GM19240 (cell line): Measurements from ENCODE around the gene SPAG17.
"Not testable (repeated sequence)": the region's sequence is repeated elsewhere in the genome, so short reads cannot be mapped to it uniquely, and the experiment has no call there.

Experiments used
- DNase-seq: peaks from one replicate; pipeline ENCODE4 v3.0.0; 2011; ENCODE audit warnings: low spot score; ENCODE audit not compliant: insufficient read length

Gene SPAG17

DNA sequence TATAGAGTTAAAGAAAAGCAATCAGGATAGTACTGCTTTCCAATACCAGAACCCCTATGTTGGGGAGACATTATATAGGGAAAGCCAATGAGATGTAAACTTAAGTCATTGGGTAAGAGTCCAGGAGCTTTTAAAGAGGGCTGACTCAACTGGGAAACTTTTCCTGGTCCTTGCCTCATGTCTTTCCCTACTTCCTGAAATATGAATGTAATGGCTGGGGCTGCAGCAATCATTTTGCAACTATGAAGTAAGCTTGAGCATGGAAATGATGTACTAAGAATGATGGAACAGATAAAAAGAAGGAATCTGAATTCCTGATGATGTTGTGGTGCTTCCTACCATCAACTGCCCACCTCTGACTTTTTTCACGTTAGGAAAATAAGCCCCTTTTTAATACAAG is 199.8 kb downstream of the SPAG17 start:
- no peak for DNase-seq

DNA sequence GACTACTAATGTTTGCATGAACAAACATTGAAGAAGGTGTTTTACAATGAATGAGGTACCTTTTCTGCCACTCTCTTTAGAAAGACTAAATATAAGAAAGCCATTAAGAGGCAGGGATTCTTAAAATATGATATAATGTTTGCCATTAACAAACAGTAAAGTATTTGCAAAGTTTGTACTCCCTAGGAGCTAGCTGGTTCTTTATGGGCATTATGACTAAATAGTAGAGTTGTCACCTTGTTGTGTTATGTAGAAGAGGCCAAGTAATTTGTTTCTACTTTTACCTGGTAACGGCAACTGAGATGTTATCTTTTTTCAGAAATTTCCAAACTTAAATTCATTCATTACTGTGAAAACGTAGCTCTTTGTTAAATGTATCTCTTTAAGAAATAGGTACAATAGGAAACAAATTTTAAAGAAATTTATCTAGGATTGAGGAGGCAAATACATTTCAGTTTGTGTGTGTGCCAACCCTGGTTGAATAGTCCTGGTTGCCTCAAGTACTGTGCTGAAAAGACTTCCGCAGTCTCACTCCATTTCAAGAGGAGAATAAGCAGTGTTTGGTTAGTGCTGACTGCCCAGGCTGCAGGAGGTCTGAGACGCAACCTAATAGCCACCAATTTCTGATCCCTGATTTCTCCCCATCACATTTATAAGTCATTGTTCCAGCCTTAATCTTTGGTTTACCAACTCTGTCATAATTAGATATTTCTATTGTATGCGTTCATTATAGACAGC is 203.4 kb downstream of the SPAG17 start:
- DNase-seq = no peak

DNA sequence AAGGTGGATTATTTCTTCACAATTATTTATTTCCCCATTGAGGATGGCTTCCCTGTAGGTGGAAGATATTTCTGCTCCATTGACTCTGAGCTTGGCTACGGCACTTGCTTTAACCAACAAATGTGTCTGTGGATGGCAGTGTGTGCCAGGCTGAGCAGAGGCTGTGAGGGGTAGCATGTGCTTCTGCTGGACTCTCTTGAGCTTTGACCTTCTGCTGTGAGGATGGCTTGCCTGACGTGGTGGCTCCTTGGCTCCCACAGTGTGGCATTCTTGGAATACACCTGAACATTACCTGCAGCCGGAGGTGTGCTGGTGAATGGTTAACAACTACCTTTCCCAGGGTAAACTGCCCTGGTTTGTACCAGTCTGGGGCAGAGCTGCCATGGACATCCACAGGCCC is 208.6 kb downstream of the SPAG17 start:
- no peak for DNase-seq

DNA sequence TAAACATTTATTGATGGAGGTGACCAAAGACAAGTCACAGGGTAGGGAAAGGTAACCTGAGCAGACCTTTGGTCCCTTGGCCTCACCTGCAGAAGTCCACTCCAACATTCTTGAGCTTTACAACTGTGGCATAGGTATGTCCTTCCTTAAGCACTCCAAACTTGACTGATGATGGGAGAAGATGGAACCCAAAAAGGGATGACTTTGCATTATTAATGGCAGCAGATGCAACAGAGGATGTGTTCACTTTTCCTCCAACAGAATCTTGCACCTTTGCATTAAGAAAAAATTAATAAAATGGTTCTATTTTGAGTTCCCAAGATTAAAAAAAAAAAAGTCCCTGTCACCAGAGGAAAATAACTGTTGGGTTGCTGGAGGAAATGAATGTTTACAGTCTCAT is 213.3 kb downstream of the SPAG17 start:
- no peak for DNase-seq

DNA sequence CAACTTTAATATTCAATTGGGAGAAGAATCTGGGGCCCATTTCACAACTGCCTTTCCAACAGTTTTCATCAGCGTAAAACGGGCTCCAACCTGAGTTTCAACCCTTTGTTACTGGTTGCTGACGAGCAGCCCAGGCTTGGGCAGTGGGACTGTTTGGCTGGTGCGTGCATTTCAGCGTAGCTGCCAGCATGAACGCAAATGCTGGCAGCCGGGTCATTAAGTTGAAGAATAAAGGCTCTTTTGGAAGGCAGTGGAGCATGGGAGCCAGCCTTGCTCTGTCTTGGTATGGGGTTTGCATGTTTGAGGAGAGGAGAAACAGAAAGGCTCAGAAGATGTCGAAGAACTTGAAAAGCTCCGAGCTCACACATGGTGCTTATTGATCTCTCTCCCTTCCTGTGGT is 214.8 kb downstream of the SPAG17 start:
- no peak for DNase-seq

DNA sequence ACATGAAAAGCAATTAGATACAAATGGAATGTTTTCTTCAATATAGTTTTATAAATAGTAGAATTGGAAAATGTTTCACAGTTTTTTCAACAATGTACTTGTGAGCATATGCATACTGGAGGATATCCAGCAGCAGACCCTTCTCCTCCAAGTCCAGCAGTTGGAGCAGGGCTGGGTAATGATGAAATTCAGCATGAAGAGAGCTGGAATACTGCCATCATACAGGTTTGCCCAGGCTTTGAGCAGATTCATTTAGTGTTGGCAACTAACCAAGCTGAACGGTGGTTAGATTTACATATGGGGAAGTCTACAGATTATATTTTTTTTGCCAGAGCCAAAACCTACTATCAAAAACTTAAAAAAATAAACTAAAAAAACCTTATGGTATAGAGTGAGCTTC is 217.1 kb downstream of the SPAG17 start:
- DNase-seq = no peak

DNA sequence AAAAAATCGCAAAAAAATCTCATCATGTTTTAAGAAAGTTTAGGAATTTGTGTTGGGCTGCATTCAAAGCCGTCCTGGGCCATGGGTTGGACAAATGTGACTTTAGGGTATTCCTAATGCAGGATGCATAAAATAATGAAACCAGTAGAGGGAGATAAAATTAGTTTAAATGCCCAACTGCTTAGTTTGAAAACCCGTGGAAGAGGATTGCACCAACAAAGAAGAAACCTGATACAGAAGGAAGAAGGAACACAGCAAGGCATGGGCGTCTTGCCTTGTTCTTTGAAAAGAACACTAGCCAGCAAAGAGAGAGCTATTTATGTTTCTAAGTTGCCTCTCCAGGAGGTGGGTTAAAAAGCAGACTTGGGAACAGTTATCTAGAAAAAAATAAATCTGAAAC is 217.6 kb downstream of the SPAG17 start:
- no peak for DNase-seq

DNA sequence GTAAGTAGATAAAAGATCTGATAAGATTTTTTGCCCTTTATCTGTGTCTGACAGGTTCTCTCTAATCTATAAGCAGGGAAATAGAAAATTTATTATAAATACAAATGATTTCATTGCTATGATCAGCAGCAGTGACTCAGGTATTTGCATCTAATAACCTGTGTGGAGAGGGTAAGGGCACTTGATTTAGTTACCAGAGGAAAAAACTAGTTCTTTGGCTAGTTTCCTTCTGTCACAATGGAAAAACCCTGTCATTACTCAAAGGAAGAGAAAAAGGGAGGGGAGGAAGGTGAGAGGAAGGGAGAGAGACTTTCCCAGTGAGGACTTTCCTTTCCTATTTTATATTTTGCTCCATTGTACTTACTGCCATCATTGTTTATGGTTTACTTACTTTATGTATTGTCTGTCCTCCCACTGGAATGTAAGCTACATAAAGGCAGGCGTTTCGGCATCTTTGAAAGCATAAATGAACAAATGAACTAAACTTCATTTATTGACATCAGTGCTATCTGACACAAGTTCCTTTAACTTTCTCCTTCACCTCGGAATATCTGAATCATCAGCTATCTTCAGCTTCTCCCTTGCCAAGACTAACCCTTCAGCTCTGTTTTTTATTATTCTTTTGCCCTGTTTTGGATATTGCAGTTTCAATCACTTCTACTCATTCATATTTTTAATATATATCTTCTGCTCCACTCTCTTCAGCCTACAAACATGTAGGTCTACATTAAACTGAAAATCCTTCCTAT is 220.6 kb downstream of the SPAG17 start:
- no peak for DNase-seq

DNA sequence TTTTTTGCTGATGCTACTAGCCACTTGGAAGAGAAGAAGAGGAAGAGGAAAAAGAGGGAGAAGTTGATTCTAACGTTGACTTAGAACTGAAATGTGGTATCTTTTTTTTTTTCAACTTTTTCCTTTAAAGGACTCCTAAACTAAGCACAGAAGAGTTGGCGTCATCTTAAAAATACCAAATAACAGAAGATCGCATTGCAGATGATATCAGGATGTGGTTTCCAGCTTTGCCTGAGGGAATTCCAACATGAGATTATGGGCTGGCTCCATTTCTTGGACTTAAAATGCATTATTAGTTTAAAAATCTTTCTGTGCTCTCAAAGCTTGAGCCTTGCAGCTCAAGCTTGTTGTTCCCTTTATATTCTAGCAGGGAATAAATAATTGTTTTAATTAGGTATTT is 225.7 kb downstream of the SPAG17 start:
- DNase-seq = no peak

DNA sequence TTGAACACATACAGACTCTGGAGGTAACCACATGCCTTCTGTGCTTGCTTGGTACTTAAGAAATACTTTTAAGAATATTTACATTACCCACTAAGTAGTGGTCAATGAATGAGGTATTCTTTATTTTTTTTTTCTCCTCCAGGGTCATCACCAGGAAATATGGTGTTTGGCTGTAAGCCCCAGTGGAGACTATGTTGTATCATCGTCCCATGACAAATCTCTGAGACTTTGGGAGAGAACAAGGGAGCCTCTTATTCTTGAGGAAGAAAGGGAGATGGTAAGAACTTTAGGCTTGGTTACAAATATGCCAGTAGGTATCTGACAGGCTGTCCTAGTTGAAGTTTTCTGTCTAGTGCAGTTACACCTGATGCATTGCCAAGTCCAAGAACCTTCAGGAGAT is 232.6 kb downstream of the SPAG17 start:
- no peak for DNase-seq

DNA sequence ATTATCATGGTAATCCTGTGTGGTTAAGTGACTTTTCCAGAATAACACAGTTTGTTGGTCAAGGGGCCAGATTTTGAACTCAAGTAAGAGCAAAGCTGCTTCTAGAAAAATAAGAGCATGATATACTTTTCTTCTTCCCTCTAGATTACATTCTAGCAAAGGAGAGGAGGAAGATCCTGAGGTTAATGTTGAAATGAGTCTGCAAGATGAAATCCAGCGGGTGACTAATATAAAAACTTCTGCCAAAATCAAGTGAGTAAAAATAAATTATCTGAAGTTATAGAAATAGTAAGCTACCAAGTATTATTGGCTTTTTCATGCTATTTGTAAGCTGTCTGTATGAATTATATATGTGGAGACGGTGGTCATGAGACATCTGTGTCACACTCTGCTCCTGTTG is 242.7 kb downstream of the SPAG17 start:
- DNase-seq = no peak

DNA sequence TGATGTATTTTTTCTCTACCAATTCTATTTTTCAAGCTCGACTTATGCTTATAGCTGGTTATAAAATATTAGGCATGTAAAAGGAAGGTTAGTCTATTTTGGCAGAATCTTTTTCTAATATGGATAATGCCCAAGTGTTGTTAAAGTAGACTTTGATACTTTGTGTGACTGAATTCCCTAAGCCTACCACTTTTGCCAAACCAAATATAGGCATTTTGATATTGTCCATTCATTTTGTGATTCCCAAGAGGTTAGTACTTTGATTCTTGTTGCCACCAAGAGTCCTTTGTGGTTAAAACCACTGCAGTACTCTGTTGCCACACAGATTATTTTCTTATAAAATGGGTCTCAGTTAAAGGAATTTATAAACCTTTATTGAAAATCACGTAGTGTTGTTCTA is 251.3 kb downstream of the SPAG17 start:
- no peak for DNase-seq

DNA sequence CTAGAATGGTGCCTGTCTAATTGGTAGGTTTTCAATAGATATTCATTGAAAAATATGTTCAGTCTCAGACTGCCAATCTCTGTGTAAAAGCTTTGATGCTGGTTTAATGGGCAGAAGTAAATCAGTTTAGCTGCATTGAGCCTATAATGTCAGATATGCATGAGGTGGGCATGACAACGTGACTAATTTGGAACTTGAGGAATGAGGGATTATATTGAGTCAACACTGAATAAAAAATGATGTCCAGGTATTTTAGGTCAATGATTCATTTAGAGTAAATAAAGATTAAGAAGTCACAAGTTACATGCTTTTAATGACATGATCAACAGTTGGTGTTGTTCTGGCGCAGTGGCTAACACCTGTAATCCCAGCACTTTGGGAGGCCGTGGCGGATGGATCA is 252.5 kb downstream of the SPAG17 start:
- DNase-seq = no peak

DNA sequence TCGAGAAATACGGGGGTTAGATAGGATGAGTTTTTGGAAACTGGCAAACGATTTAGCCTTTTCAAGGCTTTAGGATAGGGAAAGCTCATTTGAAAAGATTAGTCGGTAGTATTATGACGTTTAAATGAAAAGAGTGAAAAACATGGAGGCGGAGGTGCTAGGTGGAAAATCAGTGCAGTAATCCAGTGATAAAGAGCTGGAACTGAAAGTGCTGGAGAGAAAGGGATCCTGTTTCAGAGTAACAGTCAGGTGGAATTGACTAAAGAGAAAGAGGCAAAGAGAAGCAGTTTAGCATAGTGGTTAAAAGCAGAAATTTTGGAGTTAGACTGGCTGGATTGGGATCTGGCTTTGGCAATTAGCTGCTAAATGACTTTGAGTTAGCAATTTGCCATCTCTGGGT is 254.5 kb downstream of the SPAG17 start:
- DNase-seq = no peak

DNA sequence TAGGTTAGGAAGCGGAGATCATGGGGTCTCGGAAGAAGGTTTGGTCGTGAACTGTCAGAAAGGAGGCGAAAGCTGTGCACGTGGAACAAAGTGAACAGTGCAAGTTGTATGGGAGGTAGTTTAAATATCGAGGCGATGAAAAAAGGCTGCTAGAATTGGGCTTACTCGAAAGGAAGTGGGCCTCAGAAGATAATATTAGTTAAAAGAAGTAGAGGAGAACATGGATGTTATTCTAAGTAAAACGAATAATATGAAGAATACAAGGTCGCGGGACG is 254.9 kb downstream of the SPAG17 start:
- DNase-seq = no peak

DNA sequence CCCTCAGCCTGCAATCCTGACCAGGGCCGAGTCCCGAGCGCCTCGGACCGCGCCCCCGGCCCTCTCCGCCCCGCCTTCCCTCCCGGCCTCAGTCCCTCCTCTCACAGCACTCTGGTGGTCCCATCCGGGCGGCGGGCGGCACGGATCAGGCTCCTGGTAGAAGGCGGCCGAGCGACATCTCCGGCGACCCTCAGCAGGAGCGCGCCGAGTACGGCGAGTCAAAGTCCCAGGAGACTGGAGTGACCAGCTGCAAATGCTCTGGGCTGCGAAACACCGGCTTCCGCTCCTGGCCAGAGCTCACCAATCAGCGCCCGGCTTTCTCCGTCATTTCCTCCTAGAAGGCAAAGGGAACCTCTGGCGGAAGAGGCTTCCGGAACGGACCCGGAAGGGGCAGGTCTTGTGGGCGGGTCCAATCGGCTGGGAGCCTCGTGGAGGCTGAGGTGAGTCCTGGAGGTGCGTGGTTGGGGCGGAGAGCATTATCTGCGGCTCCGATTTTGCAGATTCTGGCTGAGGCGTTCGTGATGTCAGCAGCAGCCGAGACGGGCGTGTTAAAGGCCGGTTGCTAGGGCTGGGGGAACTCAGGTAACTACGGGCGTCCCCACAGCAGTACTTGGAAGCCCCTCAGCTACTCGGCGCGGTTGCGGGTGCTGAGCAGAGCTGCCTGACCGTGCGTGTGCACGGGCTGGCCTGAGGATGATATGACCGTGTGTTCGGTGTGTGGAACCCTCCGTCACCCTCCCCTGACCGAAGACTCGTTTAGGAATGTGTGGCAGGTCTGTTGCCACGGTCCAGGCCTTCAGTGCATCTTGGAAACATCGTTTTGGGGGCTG is 255.5 kb downstream of the SPAG17 start, which contains the start of the genes GDAP2 and WDR3:
TSS of gene GDAP2 (minus strand) at position 279 of the 830 bp plus-strand sequence. CDS start 9,264 bp downstream, outside the sequence.
TSS of gene WDR3 (plus strand) at position 397 of the 830 bp plus-strand sequence. CDS start 3,581 bp downstream, outside the sequence.
- DNase-seq = peak; percentile 64

DNA sequence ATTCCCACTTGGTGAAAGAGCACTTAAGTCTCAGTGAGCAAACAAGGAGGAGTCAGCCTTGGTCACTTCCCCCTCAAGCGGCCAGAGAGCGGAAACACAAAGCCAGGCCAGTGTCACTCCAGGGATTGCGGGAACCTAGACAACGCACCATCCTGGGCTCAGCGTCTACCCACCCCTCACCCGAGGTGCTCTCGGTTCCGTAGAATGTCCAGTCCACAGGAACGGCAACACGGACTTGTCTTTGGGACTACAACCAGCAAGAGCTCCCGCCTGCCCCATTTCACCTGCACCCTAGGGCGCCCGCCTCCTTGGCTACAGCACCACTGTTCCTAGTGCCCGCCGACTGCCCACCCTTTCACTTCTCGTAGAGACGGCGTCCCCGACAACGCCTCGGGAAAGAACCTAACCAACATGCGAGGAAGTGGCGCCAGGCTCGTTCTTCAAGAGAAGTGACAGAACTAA is 256.1 kb downstream of the SPAG17 start:
- DNase-seq = peak; percentile 3

DNA sequence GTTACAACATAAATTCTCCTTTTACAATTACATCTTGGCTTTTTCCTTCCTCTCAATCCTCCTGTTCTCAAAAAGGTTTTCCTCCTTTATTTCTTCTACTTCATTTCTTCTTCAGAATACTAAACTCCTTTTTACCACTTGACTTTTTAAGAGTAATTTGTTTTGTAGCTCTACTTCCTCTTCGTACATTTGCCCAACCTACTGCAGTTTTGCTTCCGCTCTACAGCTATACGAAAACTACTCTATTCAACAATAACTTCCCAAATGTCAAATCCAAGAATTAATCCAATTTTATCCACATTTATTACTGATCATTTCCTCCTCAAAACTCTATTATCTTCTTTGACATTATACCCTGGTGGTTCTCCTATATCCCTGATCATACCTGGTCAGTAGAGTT is 259.0 kb downstream of the SPAG17 start:
- DNase-seq = no peak

DNA sequence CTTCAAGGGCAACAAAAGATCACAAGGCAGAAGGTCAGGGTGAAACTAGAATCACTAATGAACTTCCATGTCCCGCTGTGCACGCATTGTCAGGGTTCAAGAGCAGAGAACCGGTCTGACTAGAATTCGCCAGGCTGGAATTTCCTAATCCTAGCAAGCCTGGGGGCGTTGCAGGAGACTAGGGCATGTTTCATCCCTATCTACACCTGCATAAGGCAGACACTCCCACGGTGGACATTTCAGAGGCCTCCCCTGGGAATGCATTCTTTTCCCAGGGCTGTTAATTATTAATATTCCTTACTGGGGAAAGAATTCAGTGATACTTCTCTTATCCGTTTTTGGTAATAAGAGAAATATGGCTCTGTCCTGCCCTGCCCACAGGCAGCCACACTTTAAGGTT is 262.3 kb downstream of the SPAG17 start:
- not testable (repeated sequence) for DNase-seq

DNA sequence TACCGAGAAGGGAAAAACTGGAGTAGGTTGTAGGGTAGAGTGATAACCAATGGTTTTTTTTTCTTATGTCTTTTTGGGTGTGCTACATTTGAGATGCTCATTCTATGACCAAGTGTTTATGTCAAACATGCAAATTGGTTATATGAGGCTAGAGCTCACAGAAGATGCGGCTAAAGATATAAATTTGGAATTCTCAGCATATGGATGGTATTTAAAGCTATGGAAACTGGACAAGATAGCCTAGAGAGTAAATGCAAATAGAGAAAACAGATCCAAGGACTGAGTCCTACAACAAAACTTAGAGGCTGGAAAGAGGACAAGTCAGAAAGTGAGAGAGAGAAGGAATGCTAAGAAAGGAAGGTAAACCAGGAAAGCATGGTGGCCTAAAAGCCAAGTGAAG is 263.0 kb downstream of the SPAG17 start:
- no peak for DNase-seq

DNA sequence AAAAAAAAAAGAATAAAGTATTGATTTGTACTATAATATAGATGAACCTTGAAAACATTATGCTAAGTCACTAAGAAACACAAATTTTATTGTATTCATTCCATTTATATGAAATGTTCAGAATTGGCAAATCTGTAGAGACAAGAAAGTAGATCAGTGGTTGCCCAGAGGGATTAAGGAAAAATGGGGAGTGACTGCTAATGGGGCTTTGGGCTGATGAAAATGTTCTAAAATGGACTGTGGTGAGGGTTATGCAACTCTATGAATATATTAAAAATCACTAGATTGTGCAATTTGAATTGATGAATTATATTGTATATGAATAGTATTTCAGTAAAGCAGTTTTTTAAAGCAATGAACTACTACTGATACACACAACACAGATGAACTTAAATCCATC is 265.7 kb downstream of the SPAG17 start:
- no peak for DNase-seq

DNA sequence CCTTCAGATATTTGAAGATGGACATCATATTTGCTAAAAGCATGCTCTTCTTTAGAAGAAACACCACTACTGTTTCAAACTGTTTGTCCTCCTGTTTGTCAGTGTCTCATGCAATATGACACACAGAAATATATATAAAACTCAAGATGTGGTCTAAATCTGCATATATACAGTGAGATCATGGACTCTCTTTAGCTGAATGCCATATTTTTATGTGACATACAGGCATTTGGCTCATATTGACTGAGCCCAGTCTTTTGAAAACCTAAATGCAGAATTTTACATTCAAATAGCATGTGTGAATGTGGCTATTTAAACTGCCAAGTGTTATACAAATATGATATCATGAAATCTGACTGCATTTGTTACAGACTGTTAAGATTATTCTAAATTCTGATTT is 274.0 kb downstream of the SPAG17 start:
- DNase-seq = no peak
